Loucy (cell line): ENCODE data around the gene SNAP91.

Experiments
- H2AFZ ChIP-seq: fragments of 200-600 bp; sonication (generic); 2 replicates; pipeline ENCODE4 v1.6.0; 2016; ENCODE audit warnings: antibody characterized with exemption, mild to moderate bottlenecking, low read length, moderate library complexity
- H3F3A ChIP-seq: fragments of 200-600 bp; 2 replicates; pipeline ENCODE4 v1.6.0; 2016; ENCODE audit warnings: antibody characterized with exemption, low read depth, mild to moderate bottlenecking
- H3K27me3 ChIP-seq: fragments of 200-600 bp; sonication (generic); 2 replicates; pipeline ENCODE4 v1.6.1; 2014; ENCODE audit warnings: low read length, mild to moderate bottlenecking; ENCODE audit not compliant: insufficient read depth, poor library complexity, severe bottlenecking
- H3K36me3 ChIP-seq: fragments of 200-600 bp; sonication (generic); 2 replicates; pipeline ENCODE4 v1.6.1; 2016; ENCODE audit warnings: low read length; ENCODE audit not compliant: insufficient read depth
- H3K4me1 ChIP-seq: fragments of 200-600 bp; sonication (generic); 2 replicates; pipeline ENCODE4 v1.5.1; 2014; ENCODE audit warnings: low read length, mild to moderate bottlenecking; ENCODE audit not compliant: insufficient read depth, poor library complexity, severe bottlenecking
- H3K4me2 ChIP-seq: fragments of 200-600 bp; sonication (generic); 2 replicates; pipeline ENCODE4 v1.6.0; 2014; ENCODE audit warnings: antibody characterized with exemption, low read length, low read depth, mild to moderate bottlenecking; ENCODE audit not compliant: poor library complexity, severe bottlenecking
- H3K4me3 ChIP-seq: fragments of 200-600 bp; sonication (generic); 2 replicates; pipeline ENCODE4 v1.5.1; 2014; ENCODE audit warnings: low read length, mild to moderate bottlenecking, mixed read lengths; ENCODE audit not compliant: poor library complexity, severe bottlenecking
- H3K79me2 ChIP-seq: fragments of 200-600 bp; sonication (generic); 2 replicates; pipeline ENCODE4 v1.6.1; 2014; ENCODE audit warnings: low read length; ENCODE audit not compliant: insufficient read depth
- H3K9ac ChIP-seq: fragments of 200-600 bp; sonication (generic); 2 replicates; pipeline ENCODE4 v1.6.0; 2014; ENCODE audit warnings: mild to moderate bottlenecking, low read depth, low read length, moderate library complexity; ENCODE audit not compliant: poor library complexity, severe bottlenecking
- H3K9me2 ChIP-seq: fragments of 200-600 bp; sonication (generic); replicated peaks from 2 replicates; pipeline ENCODE4 v1.6.1; 2016; ENCODE audit warnings: low read depth, low read length, mixed read lengths
- H3K9me3 ChIP-seq: fragments of 200-600 bp; sonication (generic); 2 replicates; pipeline ENCODE4 v1.6.1; 2014; ENCODE audit warnings: mild to moderate bottlenecking, antibody characterized with exemption, low read length, low read depth; ENCODE audit not compliant: insufficient read depth
- H4K20me1 ChIP-seq: fragments of 200-600 bp; sonication (generic); 2 replicates; pipeline ENCODE4 v1.6.0; 2014; ENCODE audit warnings: antibody characterized with exemption, low read length, mild to moderate bottlenecking; ENCODE audit not compliant: insufficient read depth, poor library complexity, severe bottlenecking
- EZH2phosphoT487 ChIP-seq: fragments of 200-600 bp; IDR thresholded peaks from 2 replicates; pipeline ENCODE4 v1.6.1; 2018; ENCODE audit warnings: antibody characterized with exemption, mild to moderate bottlenecking, moderate library complexity, borderline replicate concordance
- TF ChIP-seq, protein P1 (sequence below): fragments of 200-600 bp; sonication (generic); conservative IDR thresholded peaks from 2 replicates; pipeline ENCODE4 v1.5.1; 2014; ENCODE audit warnings: mild to moderate bottlenecking, antibody characterized with exemption, low read length

The SNAP91 gene

DNA sequence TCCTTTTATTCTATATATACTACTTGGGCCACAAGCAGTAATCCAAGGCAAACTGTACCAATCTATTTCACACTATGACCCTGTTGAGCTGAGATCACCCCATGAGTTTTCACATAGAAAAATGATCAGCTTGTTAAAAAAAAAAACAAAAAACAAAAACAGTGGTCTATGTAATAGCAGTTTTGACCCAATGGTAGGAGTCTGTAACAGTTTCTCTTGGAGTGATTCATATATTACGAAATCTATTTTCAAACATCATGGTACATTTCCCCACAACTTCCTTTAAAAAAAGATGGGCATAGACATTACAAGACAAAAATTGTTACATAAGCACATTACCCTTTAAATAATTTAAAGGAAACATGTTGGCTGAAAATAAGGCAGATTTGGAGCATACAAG is 118.5 kb downstream of the SNAP91 start:
- Histone ChIP-seq H3K9me3 (no peaks in the 10 kb centered on the region), H3K4me2 (no peak overlapping the region), H2AFZ (no peak overlapping the region), H3K4me1 (peaks cover 14% of the 10 kb centered on the region), H3K79me2 (no peaks in the 10 kb centered on the region), H3K9ac (no peak overlapping the region), H4K20me1 (no peaks in the 10 kb centered on the region), H3K36me3 (no peaks in the 10 kb centered on the region), H3K27me3 (no peaks in the 10 kb centered on the region), H3F3A (no peaks in the 10 kb centered on the region), H3K4me3 (no peak overlapping the region), H3K9me2 (no peaks in the 10 kb centered on the region)
- TF ChIP-seq, protein P1, sequence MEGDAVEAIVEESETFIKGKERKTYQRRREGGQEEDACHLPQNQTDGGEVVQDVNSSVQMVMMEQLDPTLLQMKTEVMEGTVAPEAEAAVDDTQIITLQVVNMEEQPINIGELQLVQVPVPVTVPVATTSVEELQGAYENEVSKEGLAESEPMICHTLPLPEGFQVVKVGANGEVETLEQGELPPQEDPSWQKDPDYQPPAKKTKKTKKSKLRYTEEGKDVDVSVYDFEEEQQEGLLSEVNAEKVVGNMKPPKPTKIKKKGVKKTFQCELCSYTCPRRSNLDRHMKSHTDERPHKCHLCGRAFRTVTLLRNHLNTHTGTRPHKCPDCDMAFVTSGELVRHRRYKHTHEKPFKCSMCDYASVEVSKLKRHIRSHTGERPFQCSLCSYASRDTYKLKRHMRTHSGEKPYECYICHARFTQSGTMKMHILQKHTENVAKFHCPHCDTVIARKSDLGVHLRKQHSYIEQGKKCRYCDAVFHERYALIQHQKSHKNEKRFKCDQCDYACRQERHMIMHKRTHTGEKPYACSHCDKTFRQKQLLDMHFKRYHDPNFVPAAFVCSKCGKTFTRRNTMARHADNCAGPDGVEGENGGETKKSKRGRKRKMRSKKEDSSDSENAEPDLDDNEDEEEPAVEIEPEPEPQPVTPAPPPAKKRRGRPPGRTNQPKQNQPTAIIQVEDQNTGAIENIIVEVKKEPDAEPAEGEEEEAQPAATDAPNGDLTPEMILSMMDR = no peak
- TF ChIP-seq EZH2phosphoT487 = no peak

DNA sequence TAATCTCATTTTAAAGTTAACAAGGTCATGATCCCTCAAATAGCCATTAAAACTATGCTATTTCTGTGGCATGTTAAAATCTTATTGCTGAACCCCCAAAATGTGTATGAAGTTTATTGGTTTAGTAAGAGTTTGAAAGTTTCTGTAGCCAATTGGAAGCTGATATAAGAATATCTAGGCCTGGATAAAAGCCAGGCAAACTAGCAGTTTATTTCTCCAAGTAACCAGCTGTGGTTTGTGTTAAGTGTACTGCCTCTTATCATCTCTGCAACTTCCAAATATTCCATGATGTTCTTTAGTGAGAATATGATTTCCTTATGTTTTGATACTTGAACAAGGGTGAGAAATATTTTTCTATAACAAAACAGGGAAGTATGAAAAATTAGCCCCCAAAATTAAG is 119.8 kb downstream of the SNAP91 start:
- Histone ChIP-seq H3F3A (no peaks in the 10 kb centered on the region), H3K9me2 (no peaks in the 10 kb centered on the region), H3K9ac (no peak overlapping the region), H3K27me3 (no peaks in the 10 kb centered on the region), H2AFZ (no peak overlapping the region), H4K20me1 (no peaks in the 10 kb centered on the region), H3K4me1 (peaks cover 10% of the 10 kb centered on the region), H3K36me3 (no peaks in the 10 kb centered on the region), H3K4me3 (no peak overlapping the region), H3K79me2 (no peaks in the 10 kb centered on the region), H3K9me3 (no peaks in the 10 kb centered on the region), H3K4me2 (no peak overlapping the region)
- TF ChIP-seq EZH2phosphoT487 = no peak
- TF ChIP-seq, protein P1 = no peak

DNA sequence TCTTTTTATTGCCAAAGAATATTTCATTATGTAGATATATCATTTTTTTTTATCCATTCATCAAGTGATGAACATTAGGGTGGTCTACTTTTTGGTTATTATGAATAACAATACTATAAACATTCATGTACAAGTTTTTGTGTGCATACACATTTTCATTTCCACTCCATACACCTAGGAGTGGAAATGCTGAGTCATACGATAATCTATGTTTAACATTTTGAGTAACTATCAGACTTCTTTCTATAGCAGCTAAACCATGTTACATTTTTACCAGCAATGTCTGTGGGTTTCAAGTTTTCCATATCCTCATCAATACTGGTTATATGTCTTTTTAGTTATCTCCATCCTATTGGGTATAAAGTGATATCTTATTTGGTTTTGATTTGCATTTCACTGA is 130.8 kb downstream of the SNAP91 start:
- Histone ChIP-seq H2AFZ (no peak overlapping the region), H3K9me2 (no peaks in the 10 kb centered on the region), H3K36me3 (no peaks in the 10 kb centered on the region), H3K79me2 (no peaks in the 10 kb centered on the region), H3K4me2 (peak overlapping the region; percentile 42), H3K4me3 (no peak overlapping the region), H3F3A (no peaks in the 10 kb centered on the region), H3K9ac (no peak overlapping the region), H3K4me1 (peaks cover 11% of the 10 kb centered on the region), H4K20me1 (no peaks in the 10 kb centered on the region), H3K27me3 (no peaks in the 10 kb centered on the region), H3K9me3 (no peaks in the 10 kb centered on the region)
- no peak for TF ChIP-seq EZH2phosphoT487
- TF ChIP-seq, protein P1 = no peak
